ENCODE results near the gene TEX22.
A peak's percentile ranks its signal among the peaks of the same experiment; 100 is the strongest.

The TEX22 gene

GRCh38 chr14:105351920-105352851, 46.2 kb upstream of the TEX22 start:
- peak; percentile 89 for TF ChIP-seq CTCF (IDR thresholded peaks at IDR 0.05; ENCODE audit: low read depth, low read length, missing control alignments)
- H3K36me3 ChIP-seq (replicated peaks), result no peaks in the 10 kb centered on the region
- in situ Hi-C loops (cut with HindIII; ENCODE audit: low pct_ligation_motif_present, low sequenced_read_pairs), result no loop called here
- no peak overlapping the region for H3K27ac ChIP-seq
- peak; percentile 82 for DNase-seq
- no peak overlapping the region for H3K4me3 ChIP-seq (ENCODE audit: low read depth, low read length)
- H3K27me3 ChIP-seq (replicated peaks), result no peaks in the 10 kb centered on the region

GRCh38 chr14:105353136-105353535, 45.2 kb upstream of the TEX22 start:
- Histone ChIP-seq H3K27ac (no peak overlapping the region), H3K36me3 (replicated peaks) (no peaks in the 10 kb centered on the region), H3K4me3 (ENCODE audit: low read depth, low read length) (no peak overlapping the region), H3K27me3 (replicated peaks) (no peaks in the 10 kb centered on the region)
- no peak for TF ChIP-seq CTCF (IDR thresholded peaks at IDR 0.05; ENCODE audit: low read depth, low read length, missing control alignments)
- DNase-seq, result no peak
- in situ Hi-C loops (cut with HindIII; ENCODE audit: low pct_ligation_motif_present, low sequenced_read_pairs), result no loop called here

GRCh38 chr14:105354541-105354940, 43.8 kb upstream of the TEX22 start:
- in situ Hi-C loops (cut with HindIII; ENCODE audit: low pct_ligation_motif_present, low sequenced_read_pairs), result no loop called here

GRCh38 chr14:105355049-105355575, 43.2 kb upstream of the TEX22 start:
- Histone ChIP-seq H3K4me3 (ENCODE audit: low read depth, low read length) (no peak overlapping the region), H3K36me3 (replicated peaks) (no peaks in the 10 kb centered on the region), H3K27me3 (replicated peaks) (no peaks in the 10 kb centered on the region), H3K27ac (no peak overlapping the region)
- in situ Hi-C loops (cut with HindIII; ENCODE audit: low pct_ligation_motif_present, low sequenced_read_pairs), result no loop called here
- DNase-seq, result no peak
- no peak for TF ChIP-seq CTCF (IDR thresholded peaks at IDR 0.05; ENCODE audit: low read depth, low read length, missing control alignments)

More at GRCh38 chr14:105354541-105354940, 43.8 kb upstream of the TEX22 start:
- Histone ChIP-seq H3K27ac (no peak overlapping the region), H3K36me3 (replicated peaks) (no peaks in the 10 kb centered on the region), H3K4me3 (ENCODE audit: low read depth, low read length) (no peak overlapping the region), H3K27me3 (replicated peaks) (no peaks in the 10 kb centered on the region)
- no peak for DNase-seq
- TF ChIP-seq CTCF (IDR thresholded peaks at IDR 0.05; ENCODE audit: low read depth, low read length, missing control alignments), result no peak

- Histone ChIP-seq H3K4me3 (ENCODE audit: low read depth, low read length) (no peak overlapping the region), H3K27ac (no peak overlapping the region), H3K27me3 (replicated peaks) (no peaks in the 10 kb centered on the region), H3K36me3 (replicated peaks) (peaks cover 2% of the 10 kb centered on the region)
- in situ Hi-C loops (cut with HindIII; ENCODE audit: low pct_ligation_motif_present, low sequenced_read_pairs), result no loop called here
- no peak for DNase-seq
- TF ChIP-seq CTCF (IDR thresholded peaks at IDR 0.05; ENCODE audit: low read depth, low read length, missing control alignments), result no peak
Measured at GRCh38 chr14:105355850-105356604, 42.3 kb upstream of the TEX22 start.

All from brain microvascular endothelial cell (primary cell).